Caco-2 (cell line): Measurements from ENCODE around the gene PTGR1. TPM values are rescaled to one million over a fixed set of nuclear protein-coding genes. Genes with fewer than 3 reads are reported as not detected.

Source experiments
- Bru-seq: library from RNA; stranded (reverse); fragments of 400-500 nt; gene quantifications from one replicate; lab custom pipeline; 2021; lab: Mats Ljungman, UMichigan
- BruChase-seq, 2 experiments: library from RNA; stranded (reverse); fragments of 400-500 nt; gene quantifications; one replicate each; lab custom pipeline; 2021; lab: Mats Ljungman, UMichigan
- BruUV-seq: library from RNA; stranded (reverse); fragments of 400-500 nt; replicated peaks from 2 replicates; lab custom pipeline; 2021; lab: Mats Ljungman, UMichigan
- CTCF ChIA-PET: fragments of 300-600 bp; sonication (Branson Sonifier 250); formaldehyde crosslinking; loops from one replicate; lab custom pipeline; 2022; ENCODE audit warnings: antibody characterized with exemption; lab: Charles Lee
- POLR2A ChIA-PET: fragments of 300-600 bp; sonication (Branson Sonifier 250); formaldehyde crosslinking; loops from one replicate; lab custom pipeline; 2022; ENCODE audit warnings: antibody characterized with exemption; lab: Charles Lee
- DNase-seq, 2 experiments: peaks; one replicate each; pipeline versions ENCODE4 v3.0.0 to v3.0.0-alpha.2; 2020 to 2022
- H3K27me3 ChIP-seq: replicated peaks from 2 replicates; pipeline ENCODE4 v1.6.0; 2011; ENCODE audit warnings: low read length; ENCODE audit not compliant: control insufficient read depth, insufficient read depth
- H3K36me3 ChIP-seq: 2 replicates; pipeline ENCODE4 v1.5.1; 2011; ENCODE audit warnings: low read length; ENCODE audit not compliant: control insufficient read depth, insufficient read depth
- H3K4me1 ChIP-seq: fragments of 250-450 bp; sonication (Bioruptor Pico); 2 replicates; pipeline ENCODE4 v1.5.1; 2020; ENCODE audit warnings: mild to moderate bottlenecking
- H3K4me3 ChIP-seq: 2 replicates; pipeline ENCODE4 v1.5.1; 2011; ENCODE audit warnings: low read depth, mild to moderate bottlenecking, control low read depth, low read length
- H3K9me3 ChIP-seq: fragments of 250-450 bp; sonication (Bioruptor Pico); 2 replicates; pipeline ENCODE4 v1.5.1; 2020; ENCODE audit warnings: mild to moderate bottlenecking, moderate library complexity
- H3K27ac Mint-ChIP-seq: one replicate; pipeline ENCODE4 v1.8.0; 2022; ENCODE audit warnings: mixed read lengths; ENCODE audit not compliant: unreplicated experiment
- H3K27me3 Mint-ChIP-seq: one replicate; pipeline ENCODE4 v1.8.0; 2022; ENCODE audit warnings: mixed read lengths; ENCODE audit not compliant: insufficient read depth, unreplicated experiment
- H3K36me3 Mint-ChIP-seq: one replicate; pipeline ENCODE4 v1.8.0; 2022; ENCODE audit warnings: mild to moderate bottlenecking, mixed read lengths; ENCODE audit not compliant: insufficient read depth, unreplicated experiment
- H3K4me1 Mint-ChIP-seq: one replicate; pipeline ENCODE4 v1.8.0; 2022; ENCODE audit warnings: low read depth, mixed read lengths; ENCODE audit not compliant: unreplicated experiment
- H3K4me3 Mint-ChIP-seq: one replicate; pipeline ENCODE4 v1.8.0; 2022; ENCODE audit warnings: mild to moderate bottlenecking, moderate library complexity, mixed read lengths; ENCODE audit not compliant: unreplicated experiment
- H3K9me3 Mint-ChIP-seq: one replicate; pipeline ENCODE4 v1.8.0; 2022; ENCODE audit warnings: mixed read lengths; ENCODE audit not compliant: unreplicated experiment
- CTCF ChIP-seq, 2 experiments: fragments of 200-600 bp in 1 of 2; IDR thresholded peaks; 1 replicate in 1 of 2; 2 replicates in 1 of 2; pipeline versions ENCODE4 v1.5.1 to v1.8.0; 2011 to 2022; ENCODE audit warnings: antibody characterized with exemption in 1 of 2, control low read depth in 1 of 2, inconsistent platforms in 1 of 2, low read depth in 1 of 2, low read length in 1 of 2, mild to moderate bottlenecking in 1 of 2, moderate library complexity in 1 of 2; ENCODE audit not compliant: insufficient read depth in 1 of 2, severe bottlenecking in 1 of 2, unreplicated experiment in 1 of 2
- intact Hi-C: fragments of 100-400 bp; cut with micrococcal nuclease; formaldehyde crosslinking; loops from one replicate; pipeline ENCODE4 v1.10.0; 2022; ENCODE audit not compliant: unreplicated experiment
- long read RNA-seq: library from polyadenylated mRNA; stranded (forward); transcript quantifications from one replicate; pipeline ENCODE4 v2.0.0, GENCODE V29; 2022
- total RNA-seq: library from RNA; stranded (reverse); gene quantifications from 2 replicates; pipeline ENCODE4 v1.2.3, GENCODE V29; 2022

The PTGR1 gene
- 46.9 and 55.3 TPM in 2 replicates for total RNA-seq
- percentile 66 among the genes with signal in this experiment for Bru-seq, nascent RNA
- percentile 69 among the genes with signal in this experiment for BruChase-seq, experiment 1, labeled RNA remaining after a 2-hour chase
- BruChase-seq, experiment 2, labeled RNA remaining after a 6-hour chase, result percentile 74 among the genes with signal in this experiment
- long read RNA-seq, transcript PTGR1-201 (10 exons, 1,223 nt), result major isoform, 20 of 46 reads
- long read RNA-seq, transcript PTGR1-205 (10 exons, 1,407 nt), result minor isoform, 10 of 46 reads
- long read RNA-seq, partial matches to known transcripts, result 1 of 46 reads
- long read RNA-seq, other reads (novel, unspliced or antisense), result 10 of 46 reads

- intact Hi-C loops, result loop anchor here (2.0 to 10.0 kb wide), 2 partner anchors 63 to 115 kb away; partner anchors contain the start of gene ECPAS
Measured at GRCh38 chr9:111599092-111599954, at the start of gene PTGR1. PTGR1 (minus strand) TSS chr9:111599647; CDS start chr9:111597422, 2,225 bp downstream.

DNA sequence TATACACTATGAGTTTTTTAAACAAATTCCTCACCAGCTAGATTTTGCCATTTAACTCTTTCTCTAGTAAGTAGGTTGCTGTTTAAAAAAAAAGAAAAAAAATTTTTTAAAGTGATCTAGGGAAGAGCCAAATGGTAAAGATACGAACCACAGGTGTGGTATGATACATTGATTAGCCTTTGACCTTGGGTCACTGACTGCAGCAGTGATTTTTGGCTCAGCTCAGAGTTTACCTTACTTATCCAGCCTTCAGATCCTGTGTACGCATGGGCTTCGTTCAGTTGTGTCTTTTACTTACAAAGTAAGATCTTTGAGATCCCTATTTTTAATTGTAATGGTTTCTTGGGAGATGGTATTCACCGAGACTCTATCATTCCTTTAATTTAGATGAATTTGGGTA is 49.6 kb upstream of the PTGR1 start:
- H3K4me1 Mint-ChIP-seq, result peaks cover 8% of the 10 kb centered on the region
- no peaks in the 10 kb centered on the region for H3K9me3 Mint-ChIP-seq
- no peak for TF ChIP-seq CTCF (IDR thresholded peaks at IDR 0.05; ENCODE audit: insufficient read depth in 1 of 2, low read depth in 1 of 2, low read length in 1 of 2, severe bottlenecking in 1 of 2, unreplicated experiment in 1 of 2)
- peaks cover 44% of the 10 kb centered on the region for H3K36me3 Mint-ChIP-seq
- ChIA-PET POLR2A (no interaction called here), CTCF (interaction anchor here (0.6 kb wide), 1 partner anchor 18 kb away, joined by 3 read pairs; no protein-coding TSS in a partner anchor)
- Histone ChIP-seq H3K4me3 (no peak overlapping the region), H3K4me1 (peaks cover 21% of the 10 kb centered on the region), H3K9me3 (no peaks in the 10 kb centered on the region), H3K36me3 (no peaks in the 10 kb centered on the region; the same call in 1 of the 2 replicates), H3K27me3 (no peaks in the 10 kb centered on the region)
- H3K27ac Mint-ChIP-seq, result no peak overlapping the region
- H3K27me3 Mint-ChIP-seq, result no peaks in the 10 kb centered on the region
- no TSS peak for BruUV-seq
- no peak overlapping the region for H3K4me3 Mint-ChIP-seq
- DNase-seq, result no peak
- intact Hi-C loops, result no loop called here

More at GRCh38 chr9:111599092-111599954, at the start of gene PTGR1:
- Mint-ChIP-seq H3K27me3 (no peaks in the 10 kb centered on the region), H3K4me3 (peak within 1 kb of the TSS; percentile 78), H3K4me1 (peaks cover 12% of the 10 kb centered on the region), H3K9me3 (no peaks in the 10 kb centered on the region), H3K36me3 (peaks cover 35% of the 10 kb centered on the region), H3K27ac (peak within 1 kb of the TSS; percentile 80)
- DNase-seq, result peak; percentile 84 to 90
- POLR2A ChIA-PET, result interaction anchor here (0.5 to 1.7 kb wide), 6 partner anchors 23 to 1474 kb away, joined by 3 to 14 read pairs (median 9); partner anchors contain the start of gene DNAJC25
- Histone ChIP-seq H3K36me3 (peaks cover 2% of the 10 kb centered on the region), H3K9me3 (no peaks in the 10 kb centered on the region), H3K4me1 (peaks cover 25% of the 10 kb centered on the region), H3K4me3 (peak within 1 kb of the TSS; percentile 61), H3K27me3 (no peaks in the 10 kb centered on the region)
- no peak for TF ChIP-seq CTCF (IDR thresholded peaks at IDR 0.05; ENCODE audit: insufficient read depth in 1 of 2, low read depth in 1 of 2, low read length in 1 of 2, severe bottlenecking in 1 of 2, unreplicated experiment in 1 of 2)
- CTCF ChIA-PET, result interaction anchor here (0.6 to 2.1 kb wide), 4 partner anchors 22 to 89 kb away, joined by 3 to 26 read pairs (median 5); no protein-coding TSS in a partner anchor
- no TSS peak for BruUV-seq

DNA sequence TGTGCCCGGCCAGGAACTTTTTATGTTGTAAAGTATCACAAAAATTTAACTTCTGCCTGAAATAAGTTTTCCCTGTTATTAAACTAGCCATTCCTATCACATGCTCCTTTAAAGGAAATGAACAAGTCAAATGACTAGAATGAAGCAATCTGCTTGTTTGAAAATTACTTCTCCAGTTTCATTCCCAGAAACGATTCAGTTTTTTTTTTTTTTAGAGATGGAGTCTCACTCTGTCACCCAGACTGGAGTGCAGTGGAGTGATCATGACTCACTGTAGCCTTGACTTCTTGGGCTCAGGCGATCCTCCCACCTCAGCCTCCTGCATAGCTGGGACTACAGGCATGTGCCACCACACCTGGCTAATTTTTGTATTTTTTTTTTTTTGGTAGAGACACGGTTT is 48.6 kb upstream of the PTGR1 start:
- no peak overlapping the region for H3K27ac Mint-ChIP-seq
- H3K9me3 Mint-ChIP-seq, result no peaks in the 10 kb centered on the region
- H3K36me3 Mint-ChIP-seq, result peaks cover 40% of the 10 kb centered on the region
- H3K4me3 Mint-ChIP-seq, result no peak overlapping the region
- ChIA-PET POLR2A (no interaction called here), CTCF (no interaction called here)
- Histone ChIP-seq H3K4me3 (no peak overlapping the region), H3K4me1 (peaks cover 30% of the 10 kb centered on the region), H3K9me3 (no peaks in the 10 kb centered on the region), H3K27me3 (no peaks in the 10 kb centered on the region), H3K36me3 (no peaks in the 10 kb centered on the region; the same call in 1 of the 2 replicates)
- intact Hi-C loops, result no loop called here
- TF ChIP-seq CTCF (IDR thresholded peaks at IDR 0.05; ENCODE audit: insufficient read depth in 1 of 2, low read depth in 1 of 2, low read length in 1 of 2, severe bottlenecking in 1 of 2, unreplicated experiment in 1 of 2), result no peak
- peaks cover 16% of the 10 kb centered on the region for H3K4me1 Mint-ChIP-seq
- DNase-seq, result no peak
- H3K27me3 Mint-ChIP-seq, result no peaks in the 10 kb centered on the region
- no TSS peak for BruUV-seq
